Sigmoid colon (tissue), 7 donors: ENCODE data around the gene GRK6. TPM values are rescaled to one million over a fixed set of nuclear protein-coding genes. Genes with fewer than 3 reads are reported as not detected.

ENCODE experiments used
- DNase-seq: peaks from one replicate; pipeline ENCODE4 v3.0.0-alpha.2; 2019
- H3K27ac ChIP-seq, 4 donors: fragments of 200-600 bp; sonication (generic); one replicate each; pipeline ENCODE4 v1.5.1; 2016 to 2019; ENCODE audit warnings: mild to moderate bottlenecking in 1 of 4
- H3K27me3 ChIP-seq, 3 donors: fragments of 200-600 bp; sonication (generic); one replicate each; pipeline ENCODE4 v1.5.1; 2019; ENCODE audit warnings: mild to moderate bottlenecking in 1 of 3
- H3K36me3 ChIP-seq, 4 donors: fragments of 200-600 bp; sonication (generic); one replicate each; pipeline ENCODE4 v1.5.1; 2016 to 2019
- H3K4me1 ChIP-seq, 4 donors: fragments of 200-600 bp; sonication (generic); one replicate each; pipeline ENCODE4 v1.5.1; 2017 to 2019
- H3K4me3 ChIP-seq, 4 donors: fragments of 200-600 bp; sonication (generic); one replicate each; pipeline ENCODE4 v1.5.1; 2017 to 2019; ENCODE audit warnings: mild to moderate bottlenecking in 2 of 4, moderate library complexity in 1 of 4
- H3K9me3 ChIP-seq, 4 donors: fragments of 200-600 bp in 3 of 4; sonication (generic) in 3 of 4; one replicate each; pipeline versions ENCODE4 v1.5.1 to v1.6.1; 2013 to 2019
- EP300 ChIP-seq, 4 donors: sonication (generic); formaldehyde crosslinking; IDR thresholded peaks; one replicate each; pipeline ENCODE4 v1.6.1; 2017; ENCODE audit warnings: antibody characterized with exemption in 4 of 4
- POLR2A ChIP-seq, 2 donors: fragments of 450-650 bp; IDR thresholded peaks; one replicate each; pipeline ENCODE4 v1.6.1; 2016; ENCODE audit warnings: antibody characterized with exemption in 2 of 2, mild to moderate bottlenecking in 2 of 2, moderate library complexity in 2 of 2
- POLR2AphosphoS5 ChIP-seq, 4 donors: sonication (generic); formaldehyde crosslinking; IDR thresholded peaks; one replicate each; pipeline ENCODE4 v1.6.1; 2017; ENCODE audit warnings: antibody characterized with exemption in 4 of 4
- WGBS, 2 donors: extraction: QIAGEN DNeasy Blood & Tissue Kit; methylation state at CpG; one replicate each; pipeline ENCODE4 v1.1.7; 2013; 5-methylcytosine and 5-hydroxymethylcytosine counted together
- intact Hi-C: fragments of 100-400 bp; cut with DNase I; formaldehyde crosslinking; loops from one replicate; pipeline ENCODE4 v1.15.1; 2023
- polyA plus RNA-seq, 3 donors: library from polyadenylated mRNA; stranded (reverse); fragments of 200-250 nt; gene quantifications; one replicate each; pipeline ENCODE4 v1.2.3, GENCODE V29; 2013
- total RNA-seq, 4 donors: library from RNA; depleted of rRNA; stranded (reverse); fragments of >200 nt; gene quantifications; one replicate each; pipeline ENCODE4 v1.1.0, GENCODE V29; 2016
- TF ChIP-seq, protein P1 (sequence below), 4 experiments: fragments of 450-650 bp in 3 of 4; fragments of 200-600 bp in 1 of 4; IDR thresholded peaks; one replicate each; pipeline ENCODE4 v1.5.1; 2016 to 2019; ENCODE audit warnings: antibody characterized with exemption in 4 of 4, mild to moderate bottlenecking in 3 of 4, moderate library complexity in 2 of 4
- donor health status: healthy with polysubstance abuse.
- donor health status: Bipolar disorder and iron deficiency.
- donor health status: healthy.

The GRK6 gene
- total and polyA plus RNA-seq, 7 donors = 16.5 to 47.9 (median 21.9) TPM

DNA sequence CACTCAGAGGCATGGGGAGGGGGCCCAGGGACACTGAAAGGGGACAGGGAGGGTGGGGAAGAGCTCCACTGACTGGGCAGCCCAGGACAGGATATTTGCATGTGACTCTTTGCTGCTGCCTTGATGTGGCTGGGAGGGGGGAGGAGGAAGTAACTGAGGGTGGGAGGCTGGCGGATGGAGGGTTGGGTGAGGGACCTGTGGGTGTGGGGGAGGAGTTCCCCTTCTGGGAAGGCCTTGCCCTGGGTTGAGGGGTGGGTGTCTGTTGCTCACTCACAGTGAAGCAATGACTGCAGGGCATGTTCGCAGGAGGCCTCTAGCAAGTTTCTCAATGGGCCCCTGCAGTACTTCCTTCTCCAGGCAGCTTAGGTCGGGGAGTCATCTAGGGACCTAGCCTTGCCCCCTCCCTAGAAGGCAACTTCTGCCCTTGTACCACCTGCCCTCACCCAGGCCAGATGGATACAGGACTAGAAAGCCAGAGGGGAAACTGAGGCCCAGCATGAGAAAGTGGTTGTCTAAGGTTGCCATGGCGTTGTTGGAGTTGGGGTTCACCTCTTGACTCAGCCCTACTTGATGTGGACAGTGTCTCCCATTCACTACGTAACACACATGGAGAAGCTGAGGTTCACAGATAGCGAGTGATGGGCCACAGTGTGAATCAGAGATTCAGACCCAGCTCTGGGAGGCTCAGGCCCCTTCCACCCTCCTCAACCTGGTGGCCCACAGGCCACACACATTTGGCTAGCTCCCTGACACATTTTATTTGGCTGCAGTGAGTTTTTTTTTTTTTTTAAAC lies 3.0 kb downstream of the GRK6 start:
- no peaks in the 10 kb centered on the region for H3K27me3 ChIP-seq
- 50 to 80% methylated on average over 6 of the region's 6 CpGs for WGBS, 2 donors
- H3K4me3 ChIP-seq = no peak overlapping the region
- peak overlapping the region in 2 of 4 donors; percentile 15 to 88 for H3K27ac ChIP-seq
- TF ChIP-seq POLR2A (IDR thresholded peaks at IDR 0.05) (no peak), POLR2AphosphoS5 (IDR thresholded peaks at IDR 0.05) (no peak), EP300 (IDR thresholded peaks at IDR 0.05) (no peak)
- TF ChIP-seq, protein P1, sequence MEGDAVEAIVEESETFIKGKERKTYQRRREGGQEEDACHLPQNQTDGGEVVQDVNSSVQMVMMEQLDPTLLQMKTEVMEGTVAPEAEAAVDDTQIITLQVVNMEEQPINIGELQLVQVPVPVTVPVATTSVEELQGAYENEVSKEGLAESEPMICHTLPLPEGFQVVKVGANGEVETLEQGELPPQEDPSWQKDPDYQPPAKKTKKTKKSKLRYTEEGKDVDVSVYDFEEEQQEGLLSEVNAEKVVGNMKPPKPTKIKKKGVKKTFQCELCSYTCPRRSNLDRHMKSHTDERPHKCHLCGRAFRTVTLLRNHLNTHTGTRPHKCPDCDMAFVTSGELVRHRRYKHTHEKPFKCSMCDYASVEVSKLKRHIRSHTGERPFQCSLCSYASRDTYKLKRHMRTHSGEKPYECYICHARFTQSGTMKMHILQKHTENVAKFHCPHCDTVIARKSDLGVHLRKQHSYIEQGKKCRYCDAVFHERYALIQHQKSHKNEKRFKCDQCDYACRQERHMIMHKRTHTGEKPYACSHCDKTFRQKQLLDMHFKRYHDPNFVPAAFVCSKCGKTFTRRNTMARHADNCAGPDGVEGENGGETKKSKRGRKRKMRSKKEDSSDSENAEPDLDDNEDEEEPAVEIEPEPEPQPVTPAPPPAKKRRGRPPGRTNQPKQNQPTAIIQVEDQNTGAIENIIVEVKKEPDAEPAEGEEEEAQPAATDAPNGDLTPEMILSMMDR (IDR thresholded peaks at IDR 0.05) = no peak
- H3K9me3 ChIP-seq = no peaks in the 10 kb centered on the region
- peaks cover 0 to 45% (median 42%) of the 10 kb centered on the region in 4 donors for H3K4me1 ChIP-seq
- peak; percentile 86 for DNase-seq
- H3K36me3 ChIP-seq = peaks cover 16 to 41% (median 29%) of the 10 kb centered on the region in 4 donors
- intact Hi-C loops = no loop called here

DNA sequence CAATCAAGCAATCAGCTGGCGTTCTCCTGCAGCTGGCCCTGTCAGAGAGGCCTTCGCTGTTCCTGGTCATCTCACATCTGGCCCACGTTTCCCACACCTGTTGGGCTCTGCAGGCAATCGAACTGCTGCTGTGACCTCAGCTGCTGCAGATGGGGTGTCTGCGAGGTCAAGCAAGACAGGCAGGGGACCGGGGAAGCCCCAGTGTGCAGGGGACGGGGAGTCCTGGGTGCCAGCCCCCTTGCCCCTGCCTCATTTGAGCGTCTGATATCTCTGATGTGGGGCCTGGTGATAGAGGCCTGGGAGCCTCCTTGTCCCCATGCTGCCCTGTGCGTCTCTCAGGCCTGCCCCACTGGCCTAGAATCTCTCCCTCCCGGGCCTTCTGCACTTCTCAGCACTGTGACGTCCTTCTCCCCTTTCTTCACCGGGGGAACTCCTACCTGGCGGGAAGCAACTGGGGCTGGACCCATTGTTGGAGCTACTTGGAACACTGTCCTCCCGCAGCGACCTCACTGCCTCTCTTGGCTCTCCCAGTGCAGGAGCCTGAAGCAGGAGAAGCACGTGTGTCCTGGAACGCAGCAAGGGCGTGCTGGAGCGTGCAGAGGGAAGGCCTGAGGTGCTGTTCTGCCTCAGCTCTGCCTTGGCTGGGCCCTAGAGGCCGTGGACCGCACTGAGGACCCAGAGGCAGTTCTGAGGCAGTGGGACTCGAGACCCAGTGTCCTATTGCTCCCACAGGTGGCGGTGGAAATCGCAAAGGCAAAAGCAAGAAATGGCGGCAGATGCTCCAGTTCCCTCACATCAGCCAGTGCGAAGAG lies 3.9 kb downstream of the GRK6 start:
- Histone ChIP-seq H3K36me3 (peaks cover 23 to 50% (median 38%) of the 10 kb centered on the region in 4 donors), H3K4me3 (no peak overlapping the region), H3K9me3 (no peaks in the 10 kb centered on the region), H3K4me1 (peaks cover 0 to 43% (median 39%) of the 10 kb centered on the region in 4 donors), H3K27me3 (no peaks in the 10 kb centered on the region), H3K27ac (no peak overlapping the region)
- intact Hi-C loops = no loop called here
- DNase-seq = no peak
- 76 to 90% methylated on average over 26 of the region's 26 CpGs for WGBS, 2 donors
- no peak for TF ChIP-seq POLR2AphosphoS5 (IDR thresholded peaks at IDR 0.05)
- TF ChIP-seq, protein P1 (IDR thresholded peaks at IDR 0.05) = no peak
- no peak for TF ChIP-seq POLR2A (IDR thresholded peaks at IDR 0.05)
- TF ChIP-seq EP300 (IDR thresholded peaks at IDR 0.05) = no peak

DNA sequence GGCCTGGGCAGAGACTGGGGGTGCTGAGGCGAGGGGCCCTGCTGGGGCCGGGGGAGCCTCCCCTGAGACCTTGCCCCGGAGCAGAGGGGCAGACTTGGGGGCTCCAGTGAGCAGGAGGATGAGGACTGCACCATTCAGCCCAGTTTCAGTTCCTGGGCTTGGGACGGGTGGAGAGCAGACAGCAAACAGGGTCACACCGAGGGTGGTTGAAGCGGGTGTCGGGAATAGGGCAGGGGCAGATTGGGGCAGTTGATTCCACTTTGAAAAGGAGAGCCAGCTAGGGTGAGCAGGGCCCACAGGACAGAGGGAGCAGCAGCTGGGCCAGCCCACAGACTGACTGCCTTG lies 4.5 kb downstream of the GRK6 start:
- intact Hi-C loops = no loop called here
- Histone ChIP-seq H3K4me1 (peaks cover 0 to 38% (median 34%) of the 10 kb centered on the region in 4 donors), H3K36me3 (peaks cover 25 to 56% (median 44%) of the 10 kb centered on the region in 4 donors), H3K27me3 (no peaks in the 10 kb centered on the region), H3K4me3 (no peak overlapping the region), H3K9me3 (no peaks in the 10 kb centered on the region), H3K27ac (no peak overlapping the region)
- TF ChIP-seq, protein P1 (IDR thresholded peaks at IDR 0.05) = no peak
- TF ChIP-seq EP300 (IDR thresholded peaks at IDR 0.05) (no peak), POLR2AphosphoS5 (IDR thresholded peaks at IDR 0.05) (no peak), POLR2A (IDR thresholded peaks at IDR 0.05) (no peak)
- no peak for DNase-seq
- WGBS, 2 donors = 61 to 85% methylated on average over 7 of the region's 7 CpGs

GRCh38 chr5:177431317-177432142 lies 5.1 kb downstream of the GRK6 start:
- peaks cover 25 to 62% (median 49%) of the 10 kb centered on the region in 4 donors for H3K36me3 ChIP-seq
- H3K4me1 ChIP-seq = peaks cover 0 to 38% (median 34%) of the 10 kb centered on the region in 4 donors
- TF ChIP-seq POLR2A (IDR thresholded peaks at IDR 0.05) (no peak), POLR2AphosphoS5 (IDR thresholded peaks at IDR 0.05) (peak in 1 of 4 donors; percentile 10)
- no peaks in the 10 kb centered on the region for H3K9me3 ChIP-seq
- no peak overlapping the region for H3K4me3 ChIP-seq
- WGBS, 2 donors = 49 to 80% methylated on average over 29 of the region's 29 CpGs
- H3K27ac ChIP-seq = peak overlapping the region; percentile 2 to 47 (median 22)
- H3K27me3 ChIP-seq = no peaks in the 10 kb centered on the region
- intact Hi-C loops = no loop called here
- peak; percentile 66 for DNase-seq
